IPS-NIHi7 (cell line): ENCODE measurements around the gene RAB4B.
"Not testable (repeated sequence)": the region's sequence is repeated elsewhere in the genome, so short reads cannot be mapped to it uniquely, and the experiment has no call there.

Experiments used
- DNase-seq: peaks from one replicate; pipeline ENCODE4 v3.0.0; 2012; ENCODE audit warnings: mixed read lengths; ENCODE audit errors: extremely low spot score

RAB4B gene

GRCh38 chr19:40750874-40751537 lies 27.0 kb upstream of the RAB4B start, which contains the start of gene SNRPA:
SNRPA (plus strand) TSS chr19:40751203; CDS start chr19:40751409, 206 bp downstream.
- peak; percentile 95 for DNase-seq

- no peak for DNase-seq
Observed at GRCh38 chr19:40752257-40752781, 25.7 kb upstream of the RAB4B start.

GRCh38 chr19:40754611-40755247 lies 23.3 kb upstream of the RAB4B start:
- DNase-seq: no peak

- no peak for DNase-seq
Observed at GRCh38 chr19:40755248-40755624, 22.8 kb upstream of the RAB4B start.

GRCh38 chr19:40755791-40756190 lies 22.3 kb upstream of the RAB4B start:
- DNase-seq: no peak

GRCh38 chr19:40756502-40757110 lies 21.4 kb upstream of the RAB4B start:
- DNase-seq: no peak

GRCh38 chr19:40758491-40758890 lies 19.6 kb upstream of the RAB4B start:
- no peak for DNase-seq

GRCh38 chr19:40759352-40759751 lies 18.7 kb upstream of the RAB4B start:
- DNase-seq: no peak

GRCh38 chr19:40762754-40763470 lies 15.1 kb upstream of the RAB4B start:
- no peak for DNase-seq

- no peak for DNase-seq
Observed at GRCh38 chr19:40763526-40763925, 14.5 kb upstream of the RAB4B start.

GRCh38 chr19:40763963-40764362 lies 14.1 kb upstream of the RAB4B start:
- DNase-seq: no peak

- DNase-seq: not testable (repeated sequence)
Observed at GRCh38 chr19:40766385-40766784, 11.7 kb upstream of the RAB4B start.

GRCh38 chr19:40768869-40769268 lies 9.2 kb upstream of the RAB4B start:
- DNase-seq: no peak

GRCh38 chr19:40771101-40771862 lies 6.8 kb upstream of the RAB4B start:
- not testable (repeated sequence) for DNase-seq

GRCh38 chr19:40774916-40775631 lies 3.0 kb upstream of the RAB4B start, which contains the start of gene MIA:
MIA (plus strand) TSS chr19:40775521; CDS start chr19:40775543, 22 bp downstream.
- no peak for DNase-seq

- no peak for DNase-seq
Observed at GRCh38 chr19:40775632-40776022, 2.4 kb upstream of the RAB4B start.

- no peak for DNase-seq
Observed at GRCh38 chr19:40776364-40776763, 1.7 kb upstream of the RAB4B start.

- peak; percentile 83 for DNase-seq
Observed at GRCh38 chr19:40776932-40777644, 959 bp upstream of the RAB4B start.

GRCh38 chr19:40777645-40777936 lies 456 bp upstream of the RAB4B start:
- DNase-seq: no peak

- DNase-seq: peak; percentile 93
Observed at GRCh38 chr19:40778706-40779284, 748 bp downstream of the RAB4B start.
